PFSK-1 (cell line): ENCODE results near the gene ABRACL.

Source experiments
- FOXP2 ChIP-seq: optimal IDR thresholded peaks from 2 replicates; pipeline ENCODE3; 2011; ENCODE audit warnings: borderline replicate concordance, control low read depth, inconsistent platforms; ENCODE audit not compliant: insufficient read depth; ENCODE audit errors: extremely low read length, extremely low read depth
- POLR2AphosphoS5 ChIP-seq: IDR thresholded peaks from 2 replicates; pipeline ENCODE4 v1.6.1; 2012; ENCODE audit warnings: low read depth, mild to moderate bottlenecking, control low read depth, low read length, moderate library complexity
- REST ChIP-seq, 2 experiments: IDR thresholded peaks; 2 replicates each; pipeline versions ENCODE4 v1.6.1 to v1.8.0; 2011 to 2012; ENCODE audit warnings: low read depth in 2 of 2, low read length in 2 of 2, control low read depth in 1 of 2, inconsistent platforms in 1 of 2, mild to moderate bottlenecking in 1 of 2, moderate library complexity in 1 of 2; ENCODE audit not compliant: insufficient read depth in 1 of 2
- SIN3A ChIP-seq: IDR thresholded peaks from 2 replicates; pipeline ENCODE4 v1.6.1; 2012; ENCODE audit warnings: mild to moderate bottlenecking, low read length, moderate library complexity, borderline replicate concordance; ENCODE audit not compliant: insufficient read depth
- TAF1 ChIP-seq: IDR thresholded peaks from 2 replicates; pipeline ENCODE4 v1.6.1; 2012; ENCODE audit warnings: low read length, control low read depth, borderline replicate concordance; ENCODE audit not compliant: insufficient read depth

The ABRACL gene

GRCh38 chr6:139050770-139051313 lies 22.3 kb downstream of the ABRACL start:
- TF ChIP-seq TAF1: no peak
- no peak for TF ChIP-seq SIN3A
- no peak for TF ChIP-seq FOXP2
- no peak for TF ChIP-seq POLR2AphosphoS5
- TF ChIP-seq REST (IDR thresholded peaks at IDR 0.05; ENCODE audit: insufficient read depth in 1 of 2, low read depth in 2 of 2, low read length in 2 of 2): no peak

GRCh38 chr6:139051396-139052060 lies 23.0 kb downstream of the ABRACL start:
- TF ChIP-seq REST (IDR thresholded peaks at IDR 0.05; ENCODE audit: insufficient read depth in 1 of 2, low read depth in 2 of 2, low read length in 2 of 2): no peak
- no peak for TF ChIP-seq POLR2AphosphoS5
- TF ChIP-seq TAF1: no peak
- TF ChIP-seq FOXP2: no peak
- TF ChIP-seq SIN3A: no peak

- TF ChIP-seq FOXP2: no peak
- no peak for TF ChIP-seq SIN3A
- no peak for TF ChIP-seq POLR2AphosphoS5
- no peak for TF ChIP-seq REST (IDR thresholded peaks at IDR 0.05; ENCODE audit: insufficient read depth in 1 of 2, low read depth in 2 of 2, low read length in 2 of 2)
- TF ChIP-seq TAF1: no peak
Measured at GRCh38 chr6:139053382-139053781, 24.8 kb downstream of the ABRACL start.

GRCh38 chr6:139054001-139054400 lies 25.5 kb downstream of the ABRACL start:
- TF ChIP-seq REST (IDR thresholded peaks at IDR 0.05; ENCODE audit: insufficient read depth in 1 of 2, low read depth in 2 of 2, low read length in 2 of 2): no peak
- no peak for TF ChIP-seq SIN3A
- TF ChIP-seq TAF1: no peak
- TF ChIP-seq FOXP2: no peak
- TF ChIP-seq POLR2AphosphoS5: no peak

- TF ChIP-seq FOXP2: no peak
- TF ChIP-seq POLR2AphosphoS5: no peak
- no peak for TF ChIP-seq REST (IDR thresholded peaks at IDR 0.05; ENCODE audit: insufficient read depth in 1 of 2, low read depth in 2 of 2, low read length in 2 of 2)
- TF ChIP-seq SIN3A: no peak
- TF ChIP-seq TAF1: no peak
Measured at GRCh38 chr6:139055709-139056108, 27.2 kb downstream of the ABRACL start.
